HepG2 (cell line): ENCODE measurements around the gene DNAJC13. TPM values are rescaled to one million over a fixed set of nuclear protein-coding genes. Genes with fewer than 3 reads are reported as not detected.

Source experiments
- CCDC6 ChIP-seq: sonication (generic); formaldehyde crosslinking; IDR thresholded peaks from 2 replicates; pipeline ENCODE4 v1.8.1; 2022; ENCODE audit warnings: mild to moderate bottlenecking, missing genetic modification reagents, moderate library complexity
- EED ChIP-seq: sonication (generic); formaldehyde crosslinking; IDR thresholded peaks from 2 replicates; pipeline ENCODE4 v1.5.0; 2020; ENCODE audit warnings: mild to moderate bottlenecking, missing genetic modification reagents
- KIAA2018 ChIP-seq: sonication (generic); formaldehyde crosslinking; IDR thresholded peaks from 2 replicates; pipeline ENCODE4 v1.5.0; 2020; ENCODE audit warnings: mild to moderate bottlenecking, missing genetic modification reagents, borderline replicate concordance
- TARDBP ChIP-seq: sonication (generic); formaldehyde crosslinking; IDR thresholded peaks from 2 replicates; pipeline ENCODE4 v1.8.0; 2022; ENCODE audit warnings: mild to moderate bottlenecking, missing genetic modification reagents
- ZBTB7A ChIP-seq: sonication (generic); formaldehyde crosslinking; IDR thresholded peaks from 2 replicates; pipeline ENCODE4 v1.8.0; 2022; ENCODE audit warnings: mild to moderate bottlenecking, missing genetic modification reagents
- ZHX1 ChIP-seq: sonication (generic); formaldehyde crosslinking; IDR thresholded peaks from 2 replicates; pipeline ENCODE4 v1.8.1; 2022; ENCODE audit warnings: low read depth, mild to moderate bottlenecking, missing genetic modification reagents
- ZNF121 ChIP-seq: sonication (generic); formaldehyde crosslinking; IDR thresholded peaks from 2 replicates; pipeline ENCODE4 v1.5.0; 2020; ENCODE audit warnings: mild to moderate bottlenecking, missing genetic modification reagents
- ZNF180 ChIP-seq: sonication (generic); formaldehyde crosslinking; IDR thresholded peaks from 2 replicates; pipeline ENCODE4 v1.4.0; 2020; ENCODE audit warnings: low read depth, missing genetic modification reagents, borderline replicate concordance
- ZNF30 ChIP-seq: sonication (generic); formaldehyde crosslinking; IDR thresholded peaks from 2 replicates; pipeline ENCODE4 v1.5.0; 2020; ENCODE audit warnings: mild to moderate bottlenecking, missing genetic modification reagents
- ZNF737 ChIP-seq: sonication (generic); formaldehyde crosslinking; IDR thresholded peaks from 2 replicates; pipeline ENCODE4 v1.5.0; 2020; ENCODE audit warnings: missing genetic modification reagents, mild to moderate bottlenecking, borderline replicate concordance
- ZNF780A ChIP-seq: sonication (generic); formaldehyde crosslinking; IDR thresholded peaks from 2 replicates; pipeline ENCODE4 v1.8.0; 2022; ENCODE audit warnings: mild to moderate bottlenecking, missing genetic modification reagents, moderate library complexity
- polyA plus RNA-seq, 8 experiments: library from polyadenylated mRNA; depleted of rRNA in 3 of 8; stranded (reverse) in 7 of 8; unstranded in 1 of 8; fragments of >200 nt; fragmentation: Illumina TruSeq in 4 of 8; extraction: Trizol in 4 of 8; gene quantifications; 2 replicates each; pipeline versions ENCODE4 v1.2.1 to v1.2.3, GENCODE V29; 2011 to 2016; ENCODE audit warnings: low read depth in 4 of 8, missing spikeins in 1 of 8, mixed read lengths in 1 of 8; ENCODE audit not compliant: insufficient read depth in 1 of 8
- total RNA-seq, 5 experiments: library from RNA; depleted of rRNA; stranded (reverse); fragments of >200 nt; fragmentation: Illumina TruSeq; extraction: Trizol; gene quantifications; 2 replicates each; pipeline ENCODE4 v1.2.3, GENCODE V29; 2016; ENCODE audit warnings: low read depth in 1 of 5
- TF ChIP-seq, protein P1 (sequence below): sonication (generic); formaldehyde crosslinking; IDR thresholded peaks from 2 replicates; pipeline ENCODE4 v1.8.0; 2022; ENCODE audit warnings: missing genetic modification reagents, mild to moderate bottlenecking, moderate library complexity, borderline replicate concordance
- TF ChIP-seq, protein P2 (sequence below): IDR thresholded peaks from 2 replicates; pipeline ENCODE4 v1.6.1; 2016; ENCODE audit warnings: low read depth, control low read depth

The DNAJC13 gene
- total and polyA plus RNA-seq, 2 of the 13 experiments (the other 11 are each of a cell fraction or from before 2014, with no cell fraction given), result 9.1 to 26.2 TPM

GRCh38 chr3:132416807-132417694, at the start of gene DNAJC13 (continued):
- no peak for TF ChIP-seq ZHX1
- TF ChIP-seq ZNF121 (CRISPR knock-in tag), result no peak
- TF ChIP-seq ZNF180 (CRISPR knock-in tag), result no peak
- TF ChIP-seq TARDBP (CRISPR knock-in tag), result peak; percentile 60; the same call in 1 of the 2 replicates
- no peak for TF ChIP-seq ZNF780A (CRISPR knock-in tag)
- no peak for TF ChIP-seq ZNF30 (CRISPR knock-in tag)
- TF ChIP-seq, protein P1, sequence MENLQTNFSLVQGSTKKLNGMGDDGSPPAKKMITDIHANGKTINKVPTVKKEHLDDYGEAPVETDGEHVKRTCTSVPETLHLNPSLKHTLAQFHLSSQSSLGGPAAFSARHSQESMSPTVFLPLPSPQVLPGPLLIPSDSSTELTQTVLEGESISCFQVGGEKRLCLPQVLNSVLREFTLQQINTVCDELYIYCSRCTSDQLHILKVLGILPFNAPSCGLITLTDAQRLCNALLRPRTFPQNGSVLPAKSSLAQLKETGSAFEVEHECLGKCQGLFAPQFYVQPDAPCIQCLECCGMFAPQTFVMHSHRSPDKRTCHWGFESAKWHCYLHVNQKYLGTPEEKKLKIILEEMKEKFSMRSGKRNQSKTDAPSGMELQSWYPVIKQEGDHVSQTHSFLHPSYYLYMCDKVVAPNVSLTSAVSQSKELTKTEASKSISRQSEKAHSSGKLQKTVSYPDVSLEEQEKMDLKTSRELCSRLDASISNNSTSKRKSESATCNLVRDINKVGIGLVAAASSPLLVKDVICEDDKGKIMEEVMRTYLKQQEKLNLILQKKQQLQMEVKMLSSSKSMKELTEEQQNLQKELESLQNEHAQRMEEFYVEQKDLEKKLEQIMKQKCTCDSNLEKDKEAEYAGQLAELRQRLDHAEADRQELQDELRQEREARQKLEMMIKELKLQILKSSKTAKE (CRISPR knock-in tag), result no peak
- TF ChIP-seq ZBTB7A (CRISPR knock-in tag), result no peak
- TF ChIP-seq, protein P2, sequence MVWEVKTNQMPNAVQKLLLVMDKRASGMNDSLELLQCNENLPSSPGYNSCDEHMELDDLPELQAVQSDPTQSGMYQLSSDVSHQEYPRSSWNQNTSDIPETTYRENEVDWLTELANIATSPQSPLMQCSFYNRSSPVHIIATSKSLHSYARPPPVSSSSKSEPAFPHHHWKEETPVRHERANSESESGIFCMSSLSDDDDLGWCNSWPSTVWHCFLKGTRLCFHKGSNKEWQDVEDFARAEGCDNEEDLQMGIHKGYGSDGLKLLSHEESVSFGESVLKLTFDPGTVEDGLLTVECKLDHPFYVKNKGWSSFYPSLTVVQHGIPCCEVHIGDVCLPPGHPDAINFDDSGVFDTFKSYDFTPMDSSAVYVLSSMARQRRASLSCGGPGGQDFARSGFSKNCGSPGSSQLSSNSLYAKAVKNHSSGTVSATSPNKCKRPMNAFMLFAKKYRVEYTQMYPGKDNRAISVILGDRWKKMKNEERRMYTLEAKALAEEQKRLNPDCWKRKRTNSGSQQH (CRISPR knock-in tag), result no peak; the same call in 1 of the 2 replicates
- no peak for TF ChIP-seq KIAA2018 (CRISPR knock-in tag)
- TF ChIP-seq CCDC6 (CRISPR knock-in tag), result no peak
- no peak for TF ChIP-seq ZNF737
- no peak for TF ChIP-seq EED (CRISPR knock-in tag)
